Activated naive CD4-positive, alpha-beta T cell treated with anti-CD3 and anti-CD28 coated beads, Interleukin-2, amount 10 ng/mL, durations not matched to agents 7 days and 5 days (primary cell): ENCODE measurements around the gene NLGN1.

ENCODE experiments used
- CTCF ChIA-PET: fragments of 350-600 bp; sonication (Branson Sonifier 250); formaldehyde crosslinking; loops from one replicate; lab custom pipeline; 2021; ENCODE audit warnings: antibody characterized with exemption; lab: Charles Lee
- DNase-seq: peaks from one replicate; pipeline ENCODE4 v3.0.0-alpha.2; 2020
- H3K27ac Mint-ChIP-seq: one replicate; pipeline ENCODE4 v1.8.0; 2021; ENCODE audit warnings: mild to moderate bottlenecking, moderate library complexity, mixed read lengths
- H3K27me3 Mint-ChIP-seq: one replicate; pipeline ENCODE4 v1.8.0; 2021; ENCODE audit warnings: mild to moderate bottlenecking, mixed read lengths
- H3K36me3 Mint-ChIP-seq: one replicate; pipeline ENCODE4 v1.8.0; 2021; ENCODE audit warnings: mixed read lengths
- H3K4me1 Mint-ChIP-seq: one replicate; pipeline ENCODE4 v1.8.0; 2021; ENCODE audit warnings: mixed read lengths
- H3K4me3 Mint-ChIP-seq: one replicate; pipeline ENCODE4 v1.8.0; 2021; ENCODE audit warnings: mild to moderate bottlenecking, moderate library complexity, mixed read lengths
- H3K9me3 Mint-ChIP-seq: one replicate; pipeline ENCODE4 v1.8.0; 2021; ENCODE audit warnings: mixed read lengths

The NLGN1 gene

GRCh38 chr3:174310475-174310983 lies 913.0 kb downstream of the NLGN1 start:
- H3K27me3 Mint-ChIP-seq, result no peaks in the 10 kb centered on the region
- H3K9me3 Mint-ChIP-seq, result no peaks in the 10 kb centered on the region
- no peak overlapping the region for H3K27ac Mint-ChIP-seq
- CTCF ChIA-PET, result no interaction called here
- no peaks in the 10 kb centered on the region for H3K4me1 Mint-ChIP-seq
- no peaks in the 10 kb centered on the region for H3K36me3 Mint-ChIP-seq
- no peak for DNase-seq
- no peak overlapping the region for H3K4me3 Mint-ChIP-seq

GRCh38 chr3:174315225-174315624 lies 917.7 kb downstream of the NLGN1 start:
- H3K9me3 Mint-ChIP-seq, result no peaks in the 10 kb centered on the region
- H3K4me3 Mint-ChIP-seq, result no peak overlapping the region
- no peak for DNase-seq
- H3K27me3 Mint-ChIP-seq, result no peaks in the 10 kb centered on the region
- CTCF ChIA-PET, result no interaction called here
- H3K36me3 Mint-ChIP-seq, result no peaks in the 10 kb centered on the region
- no peaks in the 10 kb centered on the region for H3K4me1 Mint-ChIP-seq
- no peak overlapping the region for H3K27ac Mint-ChIP-seq

GRCh38 chr3:174317005-174317404 lies 919.5 kb downstream of the NLGN1 start:
- CTCF ChIA-PET, result no interaction called here
- no peaks in the 10 kb centered on the region for H3K36me3 Mint-ChIP-seq
- H3K4me1 Mint-ChIP-seq, result no peaks in the 10 kb centered on the region
- DNase-seq, result no peak
- no peaks in the 10 kb centered on the region for H3K27me3 Mint-ChIP-seq
- H3K4me3 Mint-ChIP-seq, result no peak overlapping the region
- peaks cover 2% of the 10 kb centered on the region for H3K9me3 Mint-ChIP-seq
- no peak overlapping the region for H3K27ac Mint-ChIP-seq

GRCh38 chr3:174318181-174318580 lies 920.6 kb downstream of the NLGN1 start:
- Mint-ChIP-seq H3K36me3 (no peaks in the 10 kb centered on the region), H3K4me3 (no peak overlapping the region), H3K27me3 (no peaks in the 10 kb centered on the region), H3K27ac (no peak overlapping the region), H3K9me3 (peaks cover 3% of the 10 kb centered on the region), H3K4me1 (no peaks in the 10 kb centered on the region)
- CTCF ChIA-PET, result no interaction called here
- DNase-seq, result no peak

- Mint-ChIP-seq H3K9me3 (peaks cover 3% of the 10 kb centered on the region), H3K4me3 (no peak overlapping the region), H3K4me1 (no peaks in the 10 kb centered on the region), H3K27ac (no peak overlapping the region), H3K27me3 (no peaks in the 10 kb centered on the region), H3K36me3 (no peaks in the 10 kb centered on the region)
- no peak for DNase-seq
- CTCF ChIA-PET, result no interaction called here
Measured at GRCh38 chr3:174321548-174321947, 924.0 kb downstream of the NLGN1 start.

GRCh38 chr3:174322789-174323188 lies 925.2 kb downstream of the NLGN1 start:
- Mint-ChIP-seq H3K27ac (no peak overlapping the region), H3K27me3 (no peaks in the 10 kb centered on the region), H3K9me3 (peaks cover 3% of the 10 kb centered on the region), H3K4me1 (no peaks in the 10 kb centered on the region), H3K36me3 (no peaks in the 10 kb centered on the region), H3K4me3 (no peak overlapping the region)
- CTCF ChIA-PET, result no interaction called here
- no peak for DNase-seq

GRCh38 chr3:174325171-174325570 lies 927.6 kb downstream of the NLGN1 start:
- no peaks in the 10 kb centered on the region for H3K36me3 Mint-ChIP-seq
- DNase-seq, result no peak
- no peaks in the 10 kb centered on the region for H3K4me1 Mint-ChIP-seq
- no peak overlapping the region for H3K4me3 Mint-ChIP-seq
- no peaks in the 10 kb centered on the region for H3K27me3 Mint-ChIP-seq
- H3K27ac Mint-ChIP-seq, result no peak overlapping the region
- CTCF ChIA-PET, result no interaction called here
- peaks cover 3% of the 10 kb centered on the region for H3K9me3 Mint-ChIP-seq

GRCh38 chr3:174325834-174326700 lies 928.5 kb downstream of the NLGN1 start:
- H3K36me3 Mint-ChIP-seq, result no peaks in the 10 kb centered on the region
- H3K27me3 Mint-ChIP-seq, result no peaks in the 10 kb centered on the region
- peaks cover 5% of the 10 kb centered on the region for H3K9me3 Mint-ChIP-seq
- H3K4me3 Mint-ChIP-seq, result no peak overlapping the region
- no peak for DNase-seq
- H3K27ac Mint-ChIP-seq, result no peak overlapping the region
- CTCF ChIA-PET, result no interaction called here
- H3K4me1 Mint-ChIP-seq, result no peaks in the 10 kb centered on the region

GRCh38 chr3:174329321-174329720 lies 931.8 kb downstream of the NLGN1 start:
- H3K4me1 Mint-ChIP-seq, result no peaks in the 10 kb centered on the region

GRCh38 chr3:174330303-174330702 lies 932.8 kb downstream of the NLGN1 start:
- H3K27ac Mint-ChIP-seq, result no peak overlapping the region
- H3K9me3 Mint-ChIP-seq, result peaks cover 3% of the 10 kb centered on the region
- CTCF ChIA-PET, result no interaction called here
- H3K4me3 Mint-ChIP-seq, result no peak overlapping the region
- H3K4me1 Mint-ChIP-seq, result no peaks in the 10 kb centered on the region
- no peak for DNase-seq
- no peaks in the 10 kb centered on the region for H3K36me3 Mint-ChIP-seq
- no peaks in the 10 kb centered on the region for H3K27me3 Mint-ChIP-seq

More at GRCh38 chr3:174329321-174329720, 931.8 kb downstream of the NLGN1 start:
- H3K27ac Mint-ChIP-seq, result no peak overlapping the region
- CTCF ChIA-PET, result no interaction called here
- H3K9me3 Mint-ChIP-seq, result peaks cover 3% of the 10 kb centered on the region
- no peak overlapping the region for H3K4me3 Mint-ChIP-seq
- no peak for DNase-seq
- H3K36me3 Mint-ChIP-seq, result no peaks in the 10 kb centered on the region
- no peaks in the 10 kb centered on the region for H3K27me3 Mint-ChIP-seq

- H3K4me3 Mint-ChIP-seq, result no peak overlapping the region
- CTCF ChIA-PET, result interaction anchor here (0.6 kb wide), 1 partner anchor 15 kb away, joined by 3 read pairs; no protein-coding TSS in a partner anchor
- H3K9me3 Mint-ChIP-seq, result peaks cover 3% of the 10 kb centered on the region
- H3K4me1 Mint-ChIP-seq, result no peaks in the 10 kb centered on the region
- H3K27me3 Mint-ChIP-seq, result no peaks in the 10 kb centered on the region
- H3K36me3 Mint-ChIP-seq, result no peaks in the 10 kb centered on the region
- DNase-seq, result no peak
- H3K27ac Mint-ChIP-seq, result no peak overlapping the region
Measured at GRCh38 chr3:174331095-174331800, 933.7 kb downstream of the NLGN1 start.

GRCh38 chr3:174332391-174332790 lies 934.8 kb downstream of the NLGN1 start:
- H3K27me3 Mint-ChIP-seq, result no peaks in the 10 kb centered on the region
- no peak for DNase-seq

GRCh38 chr3:174333640-174334039 lies 936.1 kb downstream of the NLGN1 start:
- CTCF ChIA-PET, result no interaction called here
- Mint-ChIP-seq H3K4me3 (no peak overlapping the region), H3K27me3 (no peaks in the 10 kb centered on the region), H3K27ac (no peak overlapping the region), H3K36me3 (no peaks in the 10 kb centered on the region), H3K9me3 (peaks cover 3% of the 10 kb centered on the region), H3K4me1 (no peaks in the 10 kb centered on the region)
- DNase-seq, result no peak

More at GRCh38 chr3:174332391-174332790, 934.8 kb downstream of the NLGN1 start:
- H3K4me1 Mint-ChIP-seq, result no peaks in the 10 kb centered on the region
- H3K9me3 Mint-ChIP-seq, result peaks cover 3% of the 10 kb centered on the region
- H3K4me3 Mint-ChIP-seq, result no peak overlapping the region
- H3K27ac Mint-ChIP-seq, result no peak overlapping the region
- CTCF ChIA-PET, result no interaction called here
- no peaks in the 10 kb centered on the region for H3K36me3 Mint-ChIP-seq

GRCh38 chr3:174334111-174334510 lies 936.6 kb downstream of the NLGN1 start:
- no peaks in the 10 kb centered on the region for H3K27me3 Mint-ChIP-seq
- CTCF ChIA-PET, result no interaction called here
- no peaks in the 10 kb centered on the region for H3K36me3 Mint-ChIP-seq
- DNase-seq, result no peak
- no peaks in the 10 kb centered on the region for H3K4me1 Mint-ChIP-seq
- peaks cover 3% of the 10 kb centered on the region for H3K9me3 Mint-ChIP-seq
- H3K27ac Mint-ChIP-seq, result no peak overlapping the region
- H3K4me3 Mint-ChIP-seq, result no peak overlapping the region
